AG04450 (cell line): ENCODE results near the gene IPO4. TPM values are rescaled to one million over a fixed set of nuclear protein-coding genes. Genes with fewer than 3 reads are reported as not detected.

Experiments
- CTCF ChIA-PET: fragments of 300-600, 350-600 bp; formaldehyde crosslinking; extraction: SDS; loops from one replicate; lab custom pipeline; 2022; ENCODE audit warnings: antibody characterized with exemption, inconsistent platforms; lab: Charles Lee
- POLR2A ChIA-PET: fragments of 350-600 bp; formaldehyde crosslinking; extraction: SDS; loops from one replicate; lab custom pipeline; 2021; ENCODE audit warnings: antibody characterized with exemption, inconsistent platforms; lab: Yijun Ruan, JAX
- DNase-seq: peaks from one replicate; pipeline ENCODE4 v3.0.0-alpha.2; 2011; ENCODE audit warnings: low read depth, low spot score
- H3K27ac ChIP-seq: one replicate; pipeline ENCODE4 v1.5.1; 2012; ENCODE audit warnings: low read depth, low read length, control low read depth
- H3K27me3 ChIP-seq: one replicate; pipeline ENCODE4 v1.6.0; 2012; ENCODE audit warnings: low read length; ENCODE audit not compliant: control insufficient read depth, insufficient read depth
- H3K4me3 ChIP-seq: 2 replicates; pipeline ENCODE4 v1.5.1; 2011; ENCODE audit warnings: mild to moderate bottlenecking, low read depth, low read length, control low read depth
- H3K9me3 ChIP-seq: 2 replicates; pipeline ENCODE4 v1.5.1; 2012; ENCODE audit warnings: low read length; ENCODE audit not compliant: control insufficient read depth, insufficient read depth
- polyA plus RNA-seq: library from polyadenylated mRNA; depleted of rRNA; stranded (reverse); fragments of >200 nt; gene quantifications from 2 replicates; pipeline ENCODE4 v1.2.3, GENCODE V29; 2011
- TF ChIP-seq, protein P1 (sequence below): IDR thresholded peaks from 2 replicates; pipeline ENCODE4 v1.5.1; 2011; ENCODE audit warnings: low read depth, low read length, control low read depth, inconsistent platforms

The IPO4 gene
- polyA plus RNA-seq, 1 experiment, result 15.2 TPM

GRCh38 chr14:24215495-24216344, 27.1 kb upstream of the IPO4 start, which contains the start of gene MDP1:
Gene MDP1 (minus strand): TSS chr14:24216066. CDS start chr14:24215955, 111 bp downstream.
- ChIA-PET POLR2A (interaction anchor here (0.8 to 1.6 kb wide), 7 partner anchors 15 to 85 kb away, joined by 3 to 9 read pairs (median 4); partner anchors contain the start of genes RABGGTA and TINF2), CTCF (interaction anchor here (0.7 to 1.8 kb wide), 5 partner anchors 12 to 156 kb away, joined by 3 to 15 read pairs (median 5); no protein-coding TSS in a partner anchor)
- Histone ChIP-seq H3K9me3 (no peaks in the 10 kb centered on the region; the same call in 1 of the 2 replicates), H3K27ac (peak within 1 kb of the TSS; percentile 84), H3K4me3 (peak within 1 kb of the TSS; percentile 79), H3K27me3 (no peaks in the 10 kb centered on the region)
- peak; percentile 43 for DNase-seq
- TF ChIP-seq, protein P1, sequence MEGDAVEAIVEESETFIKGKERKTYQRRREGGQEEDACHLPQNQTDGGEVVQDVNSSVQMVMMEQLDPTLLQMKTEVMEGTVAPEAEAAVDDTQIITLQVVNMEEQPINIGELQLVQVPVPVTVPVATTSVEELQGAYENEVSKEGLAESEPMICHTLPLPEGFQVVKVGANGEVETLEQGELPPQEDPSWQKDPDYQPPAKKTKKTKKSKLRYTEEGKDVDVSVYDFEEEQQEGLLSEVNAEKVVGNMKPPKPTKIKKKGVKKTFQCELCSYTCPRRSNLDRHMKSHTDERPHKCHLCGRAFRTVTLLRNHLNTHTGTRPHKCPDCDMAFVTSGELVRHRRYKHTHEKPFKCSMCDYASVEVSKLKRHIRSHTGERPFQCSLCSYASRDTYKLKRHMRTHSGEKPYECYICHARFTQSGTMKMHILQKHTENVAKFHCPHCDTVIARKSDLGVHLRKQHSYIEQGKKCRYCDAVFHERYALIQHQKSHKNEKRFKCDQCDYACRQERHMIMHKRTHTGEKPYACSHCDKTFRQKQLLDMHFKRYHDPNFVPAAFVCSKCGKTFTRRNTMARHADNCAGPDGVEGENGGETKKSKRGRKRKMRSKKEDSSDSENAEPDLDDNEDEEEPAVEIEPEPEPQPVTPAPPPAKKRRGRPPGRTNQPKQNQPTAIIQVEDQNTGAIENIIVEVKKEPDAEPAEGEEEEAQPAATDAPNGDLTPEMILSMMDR, result peak; percentile 41

DNA sequence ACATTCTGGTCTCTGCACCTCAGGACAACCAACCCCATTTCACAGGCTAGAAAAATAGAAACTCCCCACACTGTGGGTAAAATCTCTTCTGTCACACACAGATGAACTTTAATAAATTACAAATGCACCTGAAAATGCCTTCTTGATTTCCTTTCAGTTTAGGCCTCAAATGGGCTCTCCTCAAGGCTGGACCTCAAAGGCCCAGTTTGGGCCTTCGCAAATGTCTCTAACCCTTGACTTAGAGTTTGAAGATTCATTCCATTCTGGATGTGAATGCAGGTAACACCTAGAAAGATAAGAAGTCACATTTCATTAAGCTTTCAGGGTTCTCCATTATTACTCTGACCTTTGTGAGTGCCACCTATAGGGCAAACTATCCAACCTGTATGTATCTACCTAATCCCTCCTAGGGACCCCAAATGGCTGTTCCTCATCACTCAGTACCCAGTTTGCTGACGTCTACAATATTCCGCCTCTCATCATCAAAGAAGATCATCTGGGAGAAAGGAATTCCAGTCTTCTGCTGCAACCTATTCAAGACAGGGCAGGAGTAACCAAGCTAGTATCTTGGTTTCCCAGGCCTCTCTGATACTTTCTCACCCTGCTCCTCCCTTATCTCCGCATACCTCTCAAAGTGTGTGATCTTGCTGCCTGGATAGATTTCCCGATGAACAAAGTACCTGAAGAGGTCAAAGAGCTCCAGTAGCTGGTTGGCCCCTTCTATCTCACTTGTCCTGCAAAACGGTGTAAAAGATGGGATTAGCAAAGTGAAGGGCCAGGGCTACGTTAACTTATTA, 25.4 kb upstream of the IPO4 start:
- DNase-seq, result no peak
- Histone ChIP-seq H3K27me3 (no peaks in the 10 kb centered on the region), H3K27ac (peak overlapping the region; percentile 98), H3K9me3 (no peaks in the 10 kb centered on the region; the same call in 1 of the 2 replicates), H3K4me3 (peak overlapping the region; percentile 83)
- TF ChIP-seq, protein P1, result no peak
- POLR2A ChIA-PET, result interaction anchor here (0.5 to 2.1 kb wide), 14 partner anchors 11 to 100 kb away, joined by 3 to 12 read pairs (median 6); partner anchors contain the start of genes DCAF11, IPO4, IRF9 and NRL
- CTCF ChIA-PET, result interaction anchor here (0.6 to 2.3 kb wide), 9 partner anchors 8 to 1145 kb away, joined by 3 to 9 read pairs (median 6); partner anchors contain the start of genes CIDEB and IRF9

- ChIA-PET CTCF (interaction anchor here (0.6 to 2.3 kb wide), 8 partner anchors 8 to 1144 kb away, joined by 3 to 9 read pairs (median 5); partner anchors contain the start of genes CIDEB and IRF9), POLR2A (interaction anchor here (0.5 to 2.1 kb wide), 16 partner anchors 11 to 99 kb away, joined by 3 to 12 read pairs (median 6); partner anchors contain the start of genes DCAF11, IPO4, IRF9 and NRL)
- H3K27me3 ChIP-seq, result no peaks in the 10 kb centered on the region
- peak; percentile 95 for DNase-seq
- H3K4me3 ChIP-seq, result peak within 1 kb of the TSS; percentile 83
- peak within 1 kb of the TSS; percentile 98 for H3K27ac ChIP-seq
- no peaks in the 10 kb centered on the region; the same call in 1 of the 2 replicates for H3K9me3 ChIP-seq
- TF ChIP-seq, protein P1, result peak; percentile 33
These were observed 24.6 kb upstream of the IPO4 start, which contains the start of gene CHMP4A for GRCh38 chr14:24212924-24213865. Gene CHMP4A (minus strand): TSS chr14:24213488. CDS start chr14:24213439, 49 bp downstream.

- TF ChIP-seq, protein P1, result no peak
- CTCF ChIA-PET, result no interaction called here
- Histone ChIP-seq H3K27me3 (no peaks in the 10 kb centered on the region), H3K4me3 (no peak overlapping the region), H3K27ac (no peak overlapping the region), H3K9me3 (no peaks in the 10 kb centered on the region; the same call in 1 of the 2 replicates)
- POLR2A ChIA-PET, result no interaction called here
- no peak for DNase-seq
These were observed 22.7 kb upstream of the IPO4 start for GRCh38 chr14:24211311-24211710.
